ENCODE results near the gene DENND2D.

DNA sequence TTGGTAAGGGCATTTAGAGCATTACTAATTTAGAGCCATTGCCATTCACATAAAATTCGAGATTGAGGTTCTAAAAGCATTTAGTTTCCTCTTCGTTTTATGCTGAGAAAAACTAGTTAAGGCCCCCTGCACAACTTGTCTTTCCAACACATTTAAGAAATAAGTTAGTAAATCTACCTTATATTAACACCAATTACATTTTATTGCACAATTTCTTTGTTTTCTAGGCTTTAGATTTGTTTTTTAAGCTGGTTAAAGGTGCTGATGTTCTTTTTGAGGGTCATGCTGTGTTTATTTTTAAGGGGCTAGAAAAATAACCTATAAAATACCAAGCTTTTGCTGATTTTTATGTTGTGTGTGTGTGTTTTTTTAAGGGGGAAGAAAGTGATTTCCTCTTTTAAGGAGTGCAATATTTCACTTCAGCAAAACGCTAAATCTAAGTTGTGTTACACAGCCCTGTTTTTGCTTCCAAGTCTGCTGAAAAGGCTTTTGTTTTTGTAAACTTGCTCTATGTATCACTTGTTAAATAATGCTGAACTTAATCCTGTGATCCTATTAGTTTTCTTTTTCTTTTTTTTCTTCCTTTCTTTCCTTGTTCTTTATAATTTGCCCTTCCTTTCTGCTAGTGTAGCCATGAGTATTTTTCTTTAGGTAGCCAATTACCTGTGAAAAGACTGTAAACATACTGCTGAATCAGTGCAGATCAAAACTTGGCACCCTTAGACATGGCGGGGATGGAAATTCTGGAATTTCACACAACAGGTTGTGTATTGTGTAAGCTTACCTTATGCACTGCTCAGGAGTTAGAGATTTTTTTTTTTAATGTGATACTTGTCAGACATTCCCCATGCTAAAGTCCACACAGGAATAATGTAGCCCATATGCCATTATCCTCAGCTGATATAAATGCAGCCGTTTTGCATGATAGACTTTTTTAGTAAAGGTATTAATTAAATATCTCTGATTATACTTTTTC is 58.9 kb downstream of the DENND2D start:
- TF ChIP-seq POLR2A (IDR thresholded peaks at IDR 0.05): no peak
- TF ChIP-seq, protein P1, sequence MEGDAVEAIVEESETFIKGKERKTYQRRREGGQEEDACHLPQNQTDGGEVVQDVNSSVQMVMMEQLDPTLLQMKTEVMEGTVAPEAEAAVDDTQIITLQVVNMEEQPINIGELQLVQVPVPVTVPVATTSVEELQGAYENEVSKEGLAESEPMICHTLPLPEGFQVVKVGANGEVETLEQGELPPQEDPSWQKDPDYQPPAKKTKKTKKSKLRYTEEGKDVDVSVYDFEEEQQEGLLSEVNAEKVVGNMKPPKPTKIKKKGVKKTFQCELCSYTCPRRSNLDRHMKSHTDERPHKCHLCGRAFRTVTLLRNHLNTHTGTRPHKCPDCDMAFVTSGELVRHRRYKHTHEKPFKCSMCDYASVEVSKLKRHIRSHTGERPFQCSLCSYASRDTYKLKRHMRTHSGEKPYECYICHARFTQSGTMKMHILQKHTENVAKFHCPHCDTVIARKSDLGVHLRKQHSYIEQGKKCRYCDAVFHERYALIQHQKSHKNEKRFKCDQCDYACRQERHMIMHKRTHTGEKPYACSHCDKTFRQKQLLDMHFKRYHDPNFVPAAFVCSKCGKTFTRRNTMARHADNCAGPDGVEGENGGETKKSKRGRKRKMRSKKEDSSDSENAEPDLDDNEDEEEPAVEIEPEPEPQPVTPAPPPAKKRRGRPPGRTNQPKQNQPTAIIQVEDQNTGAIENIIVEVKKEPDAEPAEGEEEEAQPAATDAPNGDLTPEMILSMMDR (IDR thresholded peaks at IDR 0.05): no peak
- no peak for TF ChIP-seq POLR2AphosphoS5 (IDR thresholded peaks at IDR 0.05)
